Measurements from ENCODE around the gene LITAFD.

LITAFD gene

DNA sequence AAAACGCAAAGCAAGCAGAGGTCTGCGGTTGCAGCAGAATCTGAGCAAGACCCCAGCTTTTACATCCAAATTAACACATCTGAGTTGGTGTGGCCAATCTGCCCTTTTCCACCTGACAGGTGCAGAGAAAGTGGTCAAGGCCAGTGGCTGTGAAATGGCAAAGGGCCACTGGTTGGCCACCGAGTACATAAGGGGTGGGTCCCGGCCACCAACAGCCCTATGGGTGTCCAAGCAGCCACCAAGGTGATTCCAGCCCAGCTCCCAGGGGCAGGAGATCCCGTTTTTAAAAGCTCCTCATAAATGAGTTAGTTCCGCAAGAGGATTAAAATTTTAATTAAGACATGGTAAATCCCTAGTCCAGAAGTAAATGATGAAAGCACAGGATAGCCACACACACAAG, 52.5 kb downstream of the LITAFD start:
- H3K4me2 ChIP-seq (ENCODE audit: low read length) = no peak overlapping the region
- no peak for DNase-seq
- H3K79me1 ChIP-seq (ENCODE audit: low read length) = peaks cover 22% of the 10 kb centered on the region
- no peaks in the 10 kb centered on the region for H3K36me3 ChIP-seq (ENCODE audit: control insufficient read depth, insufficient read depth, low read length)
- H3K4me3 ChIP-seq (ENCODE audit: low read length) = no peak overlapping the region
- no CpG with 5 or more reads among the region's 6 CpGs for WGBS (ENCODE audit: extremely low coverage, insufficient coverage, low lambda C conversion rate)
- no peak overlapping the region for H3K27ac ChIP-seq (ENCODE audit: low read depth, low read length)
- no peak overlapping the region for H3K9ac ChIP-seq (ENCODE audit: low read length)
- H3K56ac ChIP-seq (ENCODE audit: low read length) = no peak overlapping the region
- peaks cover 80% of the 10 kb centered on the region for H3K79me2 ChIP-seq (ENCODE audit: control insufficient read depth, insufficient read depth, low read length)
- H3K4ac ChIP-seq (ENCODE audit: low read depth, low read length) = no peak overlapping the region
- no peak overlapping the region for H2AK5ac ChIP-seq (ENCODE audit: low read length)
- H4K8ac ChIP-seq (ENCODE audit: low read depth, low read length) = no peak overlapping the region
- no peak overlapping the region for H3K23ac ChIP-seq (ENCODE audit: low read length)
- no peak overlapping the region for H3K18ac ChIP-seq (ENCODE audit: low read length)
- no peak overlapping the region for H4K5ac ChIP-seq (ENCODE audit: low read length)
- no peak overlapping the region for H2BK15ac ChIP-seq (replicated peaks; ENCODE audit: low read depth)
- H3K4me1 ChIP-seq (ENCODE audit: control insufficient read depth, low read depth, low read length) = peaks cover 2% of the 10 kb centered on the region
- no peak overlapping the region for H2BK120ac ChIP-seq (ENCODE audit: low read depth, low read length)
- no peaks in the 10 kb centered on the region for H3K27me3 ChIP-seq (ENCODE audit: insufficient read depth, low read length, poor library complexity)
- no peak overlapping the region for H2BK5ac ChIP-seq (ENCODE audit: low read length)

All from mesendoderm (in vitro differentiated cells).